HEK293 (cell line): ENCODE results near the gene SH3YL1.

Experiments
- CTCF ChIA-PET: fragments of 350-600 bp; formaldehyde crosslinking; extraction: SDS; loops from one replicate; lab custom pipeline; 2021; ENCODE audit warnings: antibody characterized with exemption; lab: Yijun Ruan, JAX
- POLR2A ChIA-PET: fragments of 300-600 bp; formaldehyde crosslinking; extraction: SDS; loops from one replicate; lab custom pipeline; 2020; ENCODE audit warnings: antibody characterized with exemption, inconsistent platforms; lab: Yijun Ruan, JAX
- H3K27ac ChIP-seq: fragments of 200-500 bp; sonication (Bioruptor generic); 2 replicates; pipeline ENCODE4 v1.5.1; 2014; ENCODE audit warnings: low read depth, low read length, control low read depth, inconsistent platforms; ENCODE audit errors: extremely low read depth
- H3K36me3 ChIP-seq, 2 experiments: fragments of 200-500 bp in 1 of 2; sonication (Bioruptor generic) in 1 of 2; 1 replicate in 1 of 2; 2 replicates in 1 of 2; pipeline ENCODE4 v1.5.1; 2014 to 2017; ENCODE audit warnings: inconsistent platforms in 2 of 2, low read length in 2 of 2; ENCODE audit not compliant: control insufficient read depth in 2 of 2, insufficient read depth in 1 of 2
- H3K4me1 ChIP-seq: fragments of 200-500 bp; sonication (Bioruptor generic); 2 replicates; pipeline ENCODE4 v1.5.1; 2014; ENCODE audit warnings: mild to moderate bottlenecking, low read length, inconsistent platforms; ENCODE audit not compliant: control insufficient read depth, insufficient read depth
- H3K4me3 ChIP-seq: 2 replicates; pipeline ENCODE4 v1.5.1; 2011; ENCODE audit warnings: low read depth, mild to moderate bottlenecking, control low read depth, low read length, moderate library complexity
- H3K9me3 ChIP-seq: fragments of 200-500 bp; sonication (Bioruptor generic); 2 replicates; pipeline ENCODE4 v1.5.1; 2014; ENCODE audit warnings: low read depth, low read length, inconsistent platforms; ENCODE audit not compliant: control insufficient read depth, insufficient read depth
- BCL11B ChIP-seq: fragments of 450-650 bp; formaldehyde crosslinking; IDR thresholded peaks from 2 replicates; pipeline ENCODE4 v1.5.1; 2016; ENCODE audit warnings: low read depth, missing biosample characterization, missing genetic modification characterization
- EGR2 ChIP-seq: fragments of 450-650 bp; formaldehyde crosslinking; IDR thresholded peaks from 2 replicates; pipeline ENCODE4 v1.5.1; 2016; ENCODE audit warnings: low read depth, missing biosample characterization, missing genetic modification characterization
- KLF8 ChIP-seq: fragments of 450-650 bp; formaldehyde crosslinking; IDR thresholded peaks from 2 replicates; pipeline ENCODE4 v1.5.1; 2016; ENCODE audit warnings: missing biosample characterization, missing genetic modification characterization
- OVOL3 ChIP-seq: fragments of 450-650 bp; formaldehyde crosslinking; IDR thresholded peaks from 2 replicates; pipeline ENCODE4 v1.5.1; 2016; ENCODE audit warnings: missing biosample characterization, missing genetic modification characterization
- SCRT1 ChIP-seq: fragments of 450-650 bp; formaldehyde crosslinking; IDR thresholded peaks from 2 replicates; pipeline ENCODE4 v1.5.1; 2016; ENCODE audit warnings: missing biosample characterization, missing genetic modification characterization, borderline replicate concordance
- WT1 ChIP-seq: fragments of 450-650 bp; formaldehyde crosslinking; IDR thresholded peaks from 2 replicates; pipeline ENCODE4 v1.5.1; 2016; ENCODE audit warnings: missing biosample characterization, missing genetic modification characterization
- ZBTB1 ChIP-seq: fragments of 450-650 bp; formaldehyde crosslinking; IDR thresholded peaks from 2 replicates; pipeline ENCODE4 v1.5.1; 2016; ENCODE audit warnings: missing biosample characterization, missing genetic modification characterization
- ZBTB49 ChIP-seq: fragments of 450-650 bp; formaldehyde crosslinking; IDR thresholded peaks from 2 replicates; pipeline ENCODE4 v1.5.1; 2016; ENCODE audit warnings: missing biosample characterization, missing genetic modification characterization, low read depth
- ZBTB8A ChIP-seq: fragments of 450-650 bp; formaldehyde crosslinking; IDR thresholded peaks from 2 replicates; pipeline ENCODE4 v1.5.1; 2016; ENCODE audit warnings: missing biosample characterization, missing genetic modification characterization
- ZNF223 ChIP-seq: fragments of 450-650 bp; formaldehyde crosslinking; IDR thresholded peaks from 2 replicates; pipeline ENCODE4 v1.5.1; 2016; ENCODE audit warnings: missing biosample characterization, missing genetic modification characterization
- ZNF280C ChIP-seq: fragments of 450-650 bp; formaldehyde crosslinking; IDR thresholded peaks from 2 replicates; pipeline ENCODE4 v1.5.1; 2016; ENCODE audit warnings: missing biosample characterization, missing genetic modification characterization
- ZNF350 ChIP-seq: fragments of 450-650 bp; formaldehyde crosslinking; IDR thresholded peaks from 2 replicates; pipeline ENCODE4 v1.5.0; 2017; ENCODE audit warnings: missing biosample characterization, mild to moderate bottlenecking, missing genetic modification characterization
- ZNF610 ChIP-seq: fragments of 450-650 bp; formaldehyde crosslinking; IDR thresholded peaks from 2 replicates; pipeline ENCODE4 v1.5.1; 2016; ENCODE audit warnings: missing biosample characterization, missing genetic modification characterization, borderline replicate concordance
- ZNF629 ChIP-seq: fragments of 450-650 bp; formaldehyde crosslinking; IDR thresholded peaks from 2 replicates; pipeline ENCODE4 v1.5.1; 2017; ENCODE audit warnings: missing biosample characterization, missing genetic modification characterization
- ZSCAN5A ChIP-seq: fragments of 450-650 bp; formaldehyde crosslinking; IDR thresholded peaks from 2 replicates; pipeline ENCODE4 v1.5.1; 2016; ENCODE audit warnings: missing biosample characterization, missing genetic modification characterization

The SH3YL1 gene

GRCh38 chr2:263022-263738, 652 bp downstream of the SH3YL1 start:
- TF ChIP-seq ZNF280C (tag by site-specific recombination) (no peak), ZNF350 (no peak)
- H3K9me3 ChIP-seq = no peaks in the 10 kb centered on the region
- POLR2A ChIA-PET = no interaction called here
- CTCF ChIA-PET = interaction anchor here (1.3 kb wide), 1 partner anchor 17 kb away, joined by 4 read pairs; no protein-coding TSS in a partner anchor
- H3K36me3 ChIP-seq = peaks cover 0 to 4% of the 10 kb centered on the region in 2 experiments; a peak in 1 of 3 replicates
- peaks cover 4% of the 10 kb centered on the region; the same call in 1 of the 2 replicates for H3K4me1 ChIP-seq
- H3K4me3 ChIP-seq = no peak overlapping the region
- H3K27ac ChIP-seq = no peak overlapping the region

DNA sequence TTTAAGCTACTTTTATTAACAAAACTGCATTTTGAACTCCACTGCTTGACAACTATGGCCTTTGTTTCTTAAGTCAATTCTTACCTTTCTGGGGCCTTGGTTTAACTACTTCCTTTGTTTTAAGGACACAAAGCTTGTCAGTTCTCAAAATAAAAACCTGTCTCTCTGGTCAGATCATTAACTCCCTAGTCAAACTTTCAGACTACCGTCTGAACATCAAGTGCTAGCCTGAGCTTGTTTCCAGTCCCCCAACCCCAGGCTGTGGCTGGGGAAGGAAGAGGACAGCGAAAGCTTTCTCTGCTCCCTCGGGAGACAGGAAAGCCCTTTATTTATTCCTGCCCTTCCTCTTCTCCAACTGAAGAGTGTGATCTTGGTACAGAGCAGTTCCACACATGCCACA, 1.7 kb downstream of the SH3YL1 start:
- TF ChIP-seq ZBTB1 = no peak
- TF ChIP-seq ZNF629 (tag by site-specific recombination) = no peak
- no peak for TF ChIP-seq ZSCAN5A (tag by site-specific recombination)
- TF ChIP-seq EGR2 = no peak
- TF ChIP-seq OVOL3 (tag by site-specific recombination) = no peak
- TF ChIP-seq WT1 (tag by site-specific recombination) = no peak
- TF ChIP-seq ZBTB49 (tag by site-specific recombination) = no peak
- no peak for TF ChIP-seq ZNF610 (tag by site-specific recombination)
- TF ChIP-seq ZBTB8A (tag by site-specific recombination) = no peak
- no peak for TF ChIP-seq ZNF223
- no peaks in the 10 kb centered on the region for H3K9me3 ChIP-seq
- CTCF ChIA-PET = interaction anchor here (0.7 to 1.3 kb wide), 2 partner anchors 11 to 16 kb away, joined by 3 to 4 read pairs; no protein-coding TSS in a partner anchor
- H3K4me3 ChIP-seq = no peak overlapping the region
- H3K27ac ChIP-seq = no peak overlapping the region
- H3K36me3 ChIP-seq = peaks cover 0 to 4% of the 10 kb centered on the region in 2 experiments; a peak in 1 of 3 replicates
- H3K4me1 ChIP-seq = peaks cover 4% of the 10 kb centered on the region; the same call in 1 of the 2 replicates
- POLR2A ChIA-PET = no interaction called here

- TF ChIP-seq SCRT1 (tag by site-specific recombination) = no peak
- TF ChIP-seq KLF8 (tag by site-specific recombination) = no peak
- no peak for TF ChIP-seq BCL11B
- Histone ChIP-seq H3K36me3 (no peaks in the 10 kb centered on the region), H3K9me3 (no peaks in the 10 kb centered on the region), H3K4me3 (no peak overlapping the region), H3K27ac (no peak overlapping the region), H3K4me1 (no peaks in the 10 kb centered on the region; the same call in 1 of the 2 replicates)
- ChIA-PET POLR2A (no interaction called here), CTCF (interaction anchor here (1.2 kb wide), 1 partner anchor 14 kb away, joined by 3 read pairs; no protein-coding TSS in a partner anchor)
Measured at GRCh38 chr2:260507-261161, 3.2 kb downstream of the SH3YL1 start.
